ENCODE measurements around the gene EXOC2. TPM values are rescaled to one million over a fixed set of nuclear protein-coding genes. Genes with fewer than 3 reads are reported as not detected.
A peak's percentile ranks its signal among the peaks of the same experiment; 100 is the strongest.

EXOC2 gene
- total and polyA plus RNA-seq, 4 donors, result 28.8 to 47.2 (median 31.9) TPM

GRCh38 chr6:684831-685636 lies 7.9 kb downstream of the EXOC2 start:
- Histone ChIP-seq H3K27ac (ENCODE audit: low read depth, low read length) (no peak overlapping the region), H3K4me1 (ENCODE audit: control insufficient read depth, insufficient read depth, low read length) (peaks cover 8% of the 10 kb centered on the region)

DNA sequence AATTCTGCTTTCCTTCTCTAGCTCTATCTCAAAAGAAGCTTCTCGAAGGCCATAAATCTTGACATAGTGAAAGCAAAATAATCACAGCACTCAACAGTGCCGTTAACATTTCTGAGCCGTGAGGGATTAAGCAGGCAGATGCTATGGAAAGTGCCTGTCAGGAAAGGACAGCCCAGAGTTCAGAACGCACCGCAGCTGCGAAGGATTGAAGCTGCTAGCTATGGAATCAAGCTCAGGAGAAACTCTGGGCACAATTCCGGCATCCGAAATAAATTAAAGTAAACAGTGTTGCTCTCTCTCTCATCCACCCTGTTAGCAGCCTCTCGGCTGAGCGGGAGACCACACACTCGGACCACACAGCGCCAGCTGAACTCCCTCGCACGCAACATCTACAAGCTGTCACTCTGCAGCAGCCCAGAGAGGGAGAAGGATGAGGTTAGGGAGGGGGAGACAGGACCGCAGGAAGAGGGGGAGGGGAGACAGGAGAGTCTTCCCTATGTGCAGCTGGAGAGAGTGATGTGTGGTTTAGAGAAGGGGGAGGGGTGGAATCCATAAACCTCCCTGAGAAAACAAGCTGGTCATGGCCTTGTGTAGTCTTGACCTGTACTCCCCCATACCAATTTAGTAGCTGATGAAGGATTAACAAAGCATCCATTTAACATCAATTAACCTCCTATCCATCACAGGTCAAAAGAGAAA lies 9.0 kb downstream of the EXOC2 start:
- H3K4me1 ChIP-seq (ENCODE audit: control insufficient read depth, insufficient read depth, low read length), result peaks cover 8% of the 10 kb centered on the region
- 7% methylated on average over 9 of the region's 15 CpGs for WGBS (ENCODE audit: insufficient coverage)
- peak overlapping the region; percentile 61 for H3K27ac ChIP-seq (ENCODE audit: low read depth, low read length)
- H3K27me3 ChIP-seq (ENCODE audit: control insufficient read depth, insufficient read depth, low read length), result no peaks in the 10 kb centered on the region
- peak overlapping the region; percentile 17 for H3K4me3 ChIP-seq (ENCODE audit: low read depth, low read length)
- H3K9me3 ChIP-seq (ENCODE audit: control insufficient read depth, insufficient read depth, low read length), result no peaks in the 10 kb centered on the region
- peak; percentile 18 to 77 (median 29) for DNase-seq (ENCODE audit: low read depth in 4 of 6, low spot score in 6 of 6)
- H3K36me3 ChIP-seq (ENCODE audit: control insufficient read depth, insufficient read depth, low read length), result peaks cover 3% of the 10 kb centered on the region

More at GRCh38 chr6:684831-685636, 7.9 kb downstream of the EXOC2 start:
- H3K27me3 ChIP-seq (ENCODE audit: control insufficient read depth, insufficient read depth, low read length), result no peaks in the 10 kb centered on the region
- H3K4me3 ChIP-seq (ENCODE audit: low read depth, low read length), result no peak overlapping the region
- WGBS (ENCODE audit: insufficient coverage), result 90% methylated on average over 4 of the region's 6 CpGs
- no peaks in the 10 kb centered on the region for H3K9me3 ChIP-seq (ENCODE audit: control insufficient read depth, insufficient read depth, low read length)
- no peak for DNase-seq (ENCODE audit: low read depth in 4 of 6, low spot score in 6 of 6)
- peaks cover 5% of the 10 kb centered on the region for H3K36me3 ChIP-seq (ENCODE audit: control insufficient read depth, insufficient read depth, low read length)

DNA sequence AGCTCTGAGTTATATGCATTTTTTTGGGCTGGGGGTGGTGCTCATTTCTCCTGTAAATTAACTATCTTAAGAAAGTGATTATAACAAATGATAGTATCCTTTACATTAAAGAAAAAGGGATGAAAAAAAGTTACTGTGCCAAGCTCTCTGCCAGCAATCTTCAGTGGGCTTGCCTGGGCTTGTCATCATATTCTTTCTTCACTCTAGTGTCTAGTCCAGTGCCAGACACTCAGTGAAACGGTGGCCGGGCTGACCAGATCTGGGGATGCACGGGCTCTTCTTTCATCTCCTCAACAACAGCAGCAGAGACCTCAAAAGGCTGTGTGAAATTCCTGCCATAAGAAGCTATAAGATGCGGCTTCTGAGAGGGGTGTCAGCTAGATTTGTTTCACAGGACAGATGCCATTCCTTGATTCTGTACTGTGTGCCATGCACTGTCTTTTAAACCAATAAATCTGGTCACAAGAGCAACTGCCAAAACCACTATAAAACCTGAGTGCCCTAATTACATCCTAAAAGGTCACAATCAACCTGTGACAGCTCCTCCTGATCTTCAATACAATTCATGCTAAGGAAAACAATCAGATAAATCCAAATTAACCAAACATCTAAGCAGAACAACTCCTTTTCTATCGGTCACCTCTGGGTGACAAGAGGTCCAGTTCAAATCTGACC lies 12.1 kb downstream of the EXOC2 start:
- 82% methylated on average over 1 of the region's 5 CpGs for WGBS (ENCODE audit: insufficient coverage)
- Histone ChIP-seq H3K9me3 (ENCODE audit: control insufficient read depth, insufficient read depth, low read length) (no peaks in the 10 kb centered on the region), H3K27ac (ENCODE audit: low read depth, low read length) (no peak overlapping the region), H3K4me3 (ENCODE audit: low read depth, low read length) (no peak overlapping the region), H3K4me1 (ENCODE audit: control insufficient read depth, insufficient read depth, low read length) (peaks cover 8% of the 10 kb centered on the region), H3K36me3 (ENCODE audit: control insufficient read depth, insufficient read depth, low read length) (no peaks in the 10 kb centered on the region), H3K27me3 (ENCODE audit: control insufficient read depth, insufficient read depth, low read length) (no peaks in the 10 kb centered on the region)
- no peak for DNase-seq (ENCODE audit: low read depth in 4 of 6, low spot score in 6 of 6)

GRCh38 chr6:680251-680650 lies 12.7 kb downstream of the EXOC2 start:
- H3K4me1 ChIP-seq (ENCODE audit: control insufficient read depth, insufficient read depth, low read length), result peaks cover 8% of the 10 kb centered on the region
- H3K9me3 ChIP-seq (ENCODE audit: control insufficient read depth, insufficient read depth, low read length), result no peaks in the 10 kb centered on the region
- H3K27me3 ChIP-seq (ENCODE audit: control insufficient read depth, insufficient read depth, low read length), result no peaks in the 10 kb centered on the region
- no CpG with 5 or more reads among the region's 2 CpGs for WGBS (ENCODE audit: insufficient coverage)
- H3K36me3 ChIP-seq (ENCODE audit: control insufficient read depth, insufficient read depth, low read length), result no peaks in the 10 kb centered on the region
- no peak overlapping the region for H3K4me3 ChIP-seq (ENCODE audit: low read depth, low read length)
- no peak overlapping the region for H3K27ac ChIP-seq (ENCODE audit: low read depth, low read length)
- no peak for DNase-seq (ENCODE audit: low read depth in 4 of 6, low spot score in 6 of 6)

DNA sequence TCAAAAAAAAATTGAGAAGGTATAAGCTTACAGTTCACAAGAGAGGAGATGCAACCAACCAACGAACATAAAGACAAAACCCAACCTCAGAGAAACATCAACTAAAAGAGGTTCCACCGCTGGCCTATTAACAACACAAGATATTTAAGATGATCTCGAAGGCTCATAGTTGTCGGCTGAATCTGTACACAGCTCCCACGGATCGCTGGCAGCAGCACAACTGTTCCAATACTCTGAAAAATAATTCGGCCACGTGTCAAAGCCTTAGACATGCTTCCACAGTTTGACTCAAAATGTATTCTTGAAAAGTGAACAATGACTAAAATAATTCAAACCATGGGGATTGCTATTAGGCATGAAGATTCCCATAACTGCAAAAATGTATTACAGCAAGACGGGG lies 13.7 kb downstream of the EXOC2 start:
- no peak for DNase-seq (ENCODE audit: low read depth in 4 of 6, low spot score in 6 of 6)
- H3K27ac ChIP-seq (ENCODE audit: low read depth, low read length), result no peak overlapping the region
- no peaks in the 10 kb centered on the region for H3K27me3 ChIP-seq (ENCODE audit: control insufficient read depth, insufficient read depth, low read length)
- H3K36me3 ChIP-seq (ENCODE audit: control insufficient read depth, insufficient read depth, low read length), result no peaks in the 10 kb centered on the region
- no peak overlapping the region for H3K4me3 ChIP-seq (ENCODE audit: low read depth, low read length)
- H3K9me3 ChIP-seq (ENCODE audit: control insufficient read depth, insufficient read depth, low read length), result no peaks in the 10 kb centered on the region
- peaks cover 8% of the 10 kb centered on the region for H3K4me1 ChIP-seq (ENCODE audit: control insufficient read depth, insufficient read depth, low read length)
- 80% methylated on average over 5 of the region's 9 CpGs for WGBS (ENCODE audit: insufficient coverage)

GRCh38 chr6:678520-678919 lies 14.4 kb downstream of the EXOC2 start:
- DNase-seq (ENCODE audit: low read depth in 4 of 6, low spot score in 6 of 6), result no peak
- Histone ChIP-seq H3K27me3 (ENCODE audit: control insufficient read depth, insufficient read depth, low read length) (no peaks in the 10 kb centered on the region), H3K4me1 (ENCODE audit: control insufficient read depth, insufficient read depth, low read length) (peaks cover 3% of the 10 kb centered on the region), H3K4me3 (ENCODE audit: low read depth, low read length) (no peak overlapping the region), H3K36me3 (ENCODE audit: control insufficient read depth, insufficient read depth, low read length) (no peaks in the 10 kb centered on the region), H3K27ac (ENCODE audit: low read depth, low read length) (no peak overlapping the region), H3K9me3 (ENCODE audit: control insufficient read depth, insufficient read depth, low read length) (no peaks in the 10 kb centered on the region)
- WGBS (ENCODE audit: insufficient coverage), result no CpG with 5 or more reads among the region's 3 CpGs

DNA sequence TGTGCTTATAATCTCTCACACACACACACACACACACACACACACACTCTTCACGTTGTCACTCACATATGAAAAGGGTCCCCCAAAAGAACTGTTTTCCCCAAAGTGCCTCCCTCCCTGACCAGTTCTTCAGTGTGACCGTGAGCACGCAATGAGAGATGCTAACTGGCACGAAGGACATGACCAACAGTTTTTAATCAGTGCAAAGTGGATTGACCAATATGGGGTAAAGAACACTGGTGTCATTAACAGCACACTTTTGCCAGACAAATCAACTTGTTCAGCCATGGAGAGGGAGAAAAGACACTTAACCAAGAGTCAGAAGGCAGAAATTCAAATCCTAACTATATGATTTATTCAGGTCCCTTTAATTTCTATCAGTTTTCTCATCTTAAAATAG lies 15.0 kb downstream of the EXOC2 start:
- WGBS (ENCODE audit: insufficient coverage), result 100% methylated on average over 1 of the region's 4 CpGs
- Histone ChIP-seq H3K4me3 (ENCODE audit: low read depth, low read length) (no peak overlapping the region), H3K27ac (ENCODE audit: low read depth, low read length) (no peak overlapping the region), H3K36me3 (ENCODE audit: control insufficient read depth, insufficient read depth, low read length) (no peaks in the 10 kb centered on the region), H3K27me3 (ENCODE audit: control insufficient read depth, insufficient read depth, low read length) (no peaks in the 10 kb centered on the region), H3K4me1 (ENCODE audit: control insufficient read depth, insufficient read depth, low read length) (peaks cover 3% of the 10 kb centered on the region), H3K9me3 (ENCODE audit: control insufficient read depth, insufficient read depth, low read length) (no peaks in the 10 kb centered on the region)
- DNase-seq (ENCODE audit: low read depth in 4 of 6, low spot score in 6 of 6), result no peak

DNA sequence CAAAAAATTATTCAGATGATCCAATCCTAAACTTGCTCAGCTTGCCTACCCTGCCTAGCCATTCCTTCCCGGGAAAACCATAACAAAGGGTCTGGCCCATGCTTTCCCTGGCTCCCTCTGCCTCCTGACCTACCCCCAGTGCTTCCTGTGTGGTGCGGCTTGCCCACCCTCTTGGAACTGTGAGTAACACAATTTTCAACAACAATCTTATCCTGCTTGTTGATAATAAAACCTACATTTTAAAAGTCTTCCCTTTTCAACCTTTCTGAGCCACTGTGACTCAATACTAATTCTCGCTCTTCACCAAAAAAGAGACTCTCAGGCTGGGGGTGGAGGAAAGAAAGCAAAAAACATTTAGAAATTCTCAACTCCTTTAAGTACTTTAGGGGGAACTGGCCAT lies 18.0 kb downstream of the EXOC2 start:
- Histone ChIP-seq H3K27ac (ENCODE audit: low read depth, low read length) (no peak overlapping the region), H3K27me3 (ENCODE audit: control insufficient read depth, insufficient read depth, low read length) (no peaks in the 10 kb centered on the region), H3K9me3 (ENCODE audit: control insufficient read depth, insufficient read depth, low read length) (peaks cover 3% of the 10 kb centered on the region), H3K4me1 (ENCODE audit: control insufficient read depth, insufficient read depth, low read length) (no peaks in the 10 kb centered on the region), H3K36me3 (ENCODE audit: control insufficient read depth, insufficient read depth, low read length) (no peaks in the 10 kb centered on the region), H3K4me3 (ENCODE audit: low read depth, low read length) (no peak overlapping the region)
- no peak for DNase-seq (ENCODE audit: low read depth in 4 of 6, low spot score in 6 of 6)
- WGBS (ENCODE audit: insufficient coverage), result 75% methylated on average over 2 of the region's 3 CpGs

GRCh38 chr6:674406-674805 lies 18.5 kb downstream of the EXOC2 start:
- H3K4me3 ChIP-seq (ENCODE audit: low read depth, low read length), result no peak overlapping the region

More at GRCh38 chr6:674406-674805, 18.5 kb downstream of the EXOC2 start:
- Histone ChIP-seq H3K36me3 (ENCODE audit: control insufficient read depth, insufficient read depth, low read length) (no peaks in the 10 kb centered on the region), H3K9me3 (ENCODE audit: control insufficient read depth, insufficient read depth, low read length) (peaks cover 3% of the 10 kb centered on the region), H3K4me1 (ENCODE audit: control insufficient read depth, insufficient read depth, low read length) (no peaks in the 10 kb centered on the region), H3K27me3 (ENCODE audit: control insufficient read depth, insufficient read depth, low read length) (no peaks in the 10 kb centered on the region), H3K27ac (ENCODE audit: low read depth, low read length) (no peak overlapping the region)
- no peak for DNase-seq (ENCODE audit: low read depth in 4 of 6, low spot score in 6 of 6)

All from spinal cord (tissue), 10 donors.